Colon (tissue), 2 donors: ENCODE measurements around the gene TMEM151A.

ENCODE experiments used
- FAIRE-seq: peaks from 2 replicates; lab custom pipeline; 2012; peaks lifted over from hg19 to GRCh38; lab: Jason Lieb, UNC
- donor health status: control.
- donor health status: control.

TMEM151A gene

GRCh38 chr11:66336234-66337102 is 44.8 kb downstream of the TMEM151A start, which contains the start of gene RIN1:
RIN1 (minus strand) TSS chr11:66336434; CDS start chr11:66336402, 32 bp downstream.
- FAIRE-seq: no peak

- no peak for FAIRE-seq
Observed at GRCh38 chr11:66337103-66337899, 45.6 kb downstream of the TMEM151A start.

- no peak for FAIRE-seq
Observed at GRCh38 chr11:66338276-66339161, 46.8 kb downstream of the TMEM151A start.

GRCh38 chr11:66339162-66339675 is 47.5 kb downstream of the TMEM151A start:
- no peak for FAIRE-seq

- FAIRE-seq: no peak
Observed at GRCh38 chr11:66339686-66340483, 48.2 kb downstream of the TMEM151A start.

GRCh38 chr11:66340596-66341501 is 49.2 kb downstream of the TMEM151A start:
- no peak for FAIRE-seq

GRCh38 chr11:66341502-66342126 is 49.9 kb downstream of the TMEM151A start:
- FAIRE-seq: no peak

GRCh38 chr11:66343176-66343575 is 51.5 kb downstream of the TMEM151A start:
- FAIRE-seq: no peak

- FAIRE-seq: no peak
Observed at GRCh38 chr11:66344550-66345315, 53.0 kb downstream of the TMEM151A start, which contains the start of gene BRMS1. BRMS1 (minus strand) TSS chr11:66345104; CDS start chr11:66342234, 2,870 bp downstream.

- no peak for FAIRE-seq
Observed at GRCh38 chr11:66345316-66345649, 53.6 kb downstream of the TMEM151A start.
